Esophagus squamous epithelium (tissue), 5 donors: ENCODE results near the gene CD160. TPM values are rescaled to one million over a fixed set of nuclear protein-coding genes. Genes with fewer than 3 reads are reported as not detected.

ENCODE experiments used
- DNase-seq: peaks from one replicate; lab custom pipeline; 2025; lab: John Stamatoyannopoulos, UW
- H3K27ac ChIP-seq, 4 donors: fragments of 200-600 bp; sonication (generic); one replicate each; pipeline ENCODE4 v1.5.1; 2016 to 2019; ENCODE audit warnings: mild to moderate bottlenecking in 1 of 4
- H3K27me3 ChIP-seq, 4 donors: fragments of 200-600 bp; sonication (generic); 1 replicate in 3 of 4; 2 replicates in 1 of 4; pipeline versions ENCODE4 v1.5.1 to v1.6.0; 2017 to 2021; ENCODE audit warnings: antibody characterized with exemption in 1 of 4
- H3K36me3 ChIP-seq, 3 donors: fragments of 200-600 bp; sonication (generic); one replicate each; pipeline ENCODE4 v1.5.1; 2016 to 2019
- H3K4me1 ChIP-seq, 3 donors: fragments of 200-600 bp; sonication (generic); one replicate each; pipeline ENCODE4 v1.5.1; 2017 to 2019
- H3K4me3 ChIP-seq, 4 donors: fragments of 200-600 bp; sonication (generic); 1 replicate in 3 of 4; 2 replicates in 1 of 4; pipeline ENCODE4 v1.5.1; 2016 to 2019; ENCODE audit warnings: mild to moderate bottlenecking in 2 of 4, moderate library complexity in 1 of 4
- H3K9me3 ChIP-seq, 3 donors: fragments of 200-600 bp; sonication (generic); one replicate each; pipeline ENCODE4 v1.5.1; 2016 to 2019
- POLR2A ChIP-seq, 4 donors: fragments of 450-650 bp; IDR thresholded peaks; one replicate each; pipeline ENCODE4 v1.6.1; 2017; ENCODE audit warnings: antibody characterized with exemption in 4 of 4, mild to moderate bottlenecking in 4 of 4, moderate library complexity in 3 of 4
- WGBS, 2 donors: methylation state at CpG; one replicate each; pipeline ENCODE4 v1.1.5; 2018; 5-methylcytosine and 5-hydroxymethylcytosine counted together
- intact Hi-C: fragments of 100-400 bp; cut with DNase I; formaldehyde crosslinking; loops from one replicate; pipeline ENCODE4 v1.15.0; 2022
- total RNA-seq, 4 donors: library from RNA; depleted of rRNA; stranded (reverse); fragments of >200 nt; gene quantifications; one replicate each; pipeline ENCODE4 v1.1.0, GENCODE V29; 2016
- TF ChIP-seq, protein P1 (sequence below), 6 experiments: fragments of 450-650 bp in 4 of 6; fragments of 200-600 bp in 2 of 6; sonication (generic) in 2 of 6; IDR thresholded peaks; one replicate each; pipeline ENCODE4 v1.5.1; 2016 to 2019; ENCODE audit warnings: antibody characterized with exemption in 6 of 6, mild to moderate bottlenecking in 4 of 6, moderate library complexity in 4 of 6
- donor health status: DM: yes; HTN: yes; CAD: no.

CD160 gene
- total RNA-seq, 4 donors from 2014 or later: not detected

DNA sequence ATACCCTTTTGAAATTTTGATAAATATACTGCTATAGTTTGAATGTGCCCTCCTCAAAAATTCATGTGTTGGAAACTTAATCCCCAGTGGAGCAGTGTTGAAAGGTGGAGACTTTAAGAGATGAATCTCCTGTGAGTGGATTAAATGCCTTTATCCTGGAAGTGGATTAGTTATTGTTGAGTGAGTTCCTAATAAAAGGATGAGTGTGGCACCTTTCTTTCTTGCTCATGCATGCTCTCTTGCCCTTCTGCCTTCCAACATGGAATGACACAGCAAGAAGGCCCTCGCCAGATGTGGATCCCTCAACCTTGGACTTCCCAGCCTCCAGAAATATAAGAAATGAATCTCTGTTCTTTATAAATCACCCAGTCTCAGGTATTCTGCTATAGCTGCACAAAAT lies 51.8 kb downstream of the CD160 start:
- no peaks in the 10 kb centered on the region for H3K9me3 ChIP-seq
- no peak overlapping the region for H3K4me3 ChIP-seq
- no peaks in the 10 kb centered on the region for H3K27me3 ChIP-seq
- no peak for DNase-seq
- H3K27ac ChIP-seq: no peak overlapping the region
- intact Hi-C loops: no loop called here
- no peaks in the 10 kb centered on the region for H3K4me1 ChIP-seq
- whole genome bisulfite sequencing, 2 donors: 62 to 83% methylated on average over 1 of the region's 1 CpG
- TF ChIP-seq, protein P1, sequence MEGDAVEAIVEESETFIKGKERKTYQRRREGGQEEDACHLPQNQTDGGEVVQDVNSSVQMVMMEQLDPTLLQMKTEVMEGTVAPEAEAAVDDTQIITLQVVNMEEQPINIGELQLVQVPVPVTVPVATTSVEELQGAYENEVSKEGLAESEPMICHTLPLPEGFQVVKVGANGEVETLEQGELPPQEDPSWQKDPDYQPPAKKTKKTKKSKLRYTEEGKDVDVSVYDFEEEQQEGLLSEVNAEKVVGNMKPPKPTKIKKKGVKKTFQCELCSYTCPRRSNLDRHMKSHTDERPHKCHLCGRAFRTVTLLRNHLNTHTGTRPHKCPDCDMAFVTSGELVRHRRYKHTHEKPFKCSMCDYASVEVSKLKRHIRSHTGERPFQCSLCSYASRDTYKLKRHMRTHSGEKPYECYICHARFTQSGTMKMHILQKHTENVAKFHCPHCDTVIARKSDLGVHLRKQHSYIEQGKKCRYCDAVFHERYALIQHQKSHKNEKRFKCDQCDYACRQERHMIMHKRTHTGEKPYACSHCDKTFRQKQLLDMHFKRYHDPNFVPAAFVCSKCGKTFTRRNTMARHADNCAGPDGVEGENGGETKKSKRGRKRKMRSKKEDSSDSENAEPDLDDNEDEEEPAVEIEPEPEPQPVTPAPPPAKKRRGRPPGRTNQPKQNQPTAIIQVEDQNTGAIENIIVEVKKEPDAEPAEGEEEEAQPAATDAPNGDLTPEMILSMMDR (IDR thresholded peaks at IDR 0.05): no peak
- TF ChIP-seq POLR2A (IDR thresholded peaks at IDR 0.05): no peak
- peaks cover 4 to 78% (median 9%) of the 10 kb centered on the region in 3 donors for H3K36me3 ChIP-seq

DNA sequence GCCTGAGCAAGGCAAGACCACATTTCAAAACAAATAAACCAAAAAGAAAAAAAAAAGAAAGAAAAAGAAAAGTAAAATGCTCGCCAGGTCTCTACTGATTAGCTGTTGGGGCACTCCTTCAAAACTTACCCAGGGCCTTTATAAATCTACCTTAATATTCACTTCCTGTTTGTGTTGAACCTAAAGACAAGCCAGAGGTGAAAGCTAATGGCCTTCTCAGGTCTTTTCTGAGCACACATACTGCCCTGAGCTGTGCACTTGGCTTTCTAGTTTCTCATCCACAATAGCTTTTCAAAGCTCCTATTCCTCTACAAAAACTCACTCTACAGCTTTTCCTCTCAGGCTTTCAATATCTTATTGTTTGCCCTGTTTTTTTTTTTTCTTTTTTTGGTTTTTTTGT lies 54.1 kb downstream of the CD160 start:
- intact Hi-C loops: no loop called here
- Histone ChIP-seq H3K9me3 (no peaks in the 10 kb centered on the region), H3K27me3 (no peaks in the 10 kb centered on the region), H3K4me1 (no peaks in the 10 kb centered on the region), H3K27ac (no peak overlapping the region), H3K36me3 (peaks cover 0 to 59% (median 9%) of the 10 kb centered on the region in 3 donors), H3K4me3 (no peak overlapping the region)
- no peak for DNase-seq
- 84 to 88% methylated on average over 1 of the region's 1 CpG for WGBS, 2 donors
- TF ChIP-seq, protein P1 (IDR thresholded peaks at IDR 0.05): no peak
- TF ChIP-seq POLR2A (IDR thresholded peaks at IDR 0.05): no peak

DNA sequence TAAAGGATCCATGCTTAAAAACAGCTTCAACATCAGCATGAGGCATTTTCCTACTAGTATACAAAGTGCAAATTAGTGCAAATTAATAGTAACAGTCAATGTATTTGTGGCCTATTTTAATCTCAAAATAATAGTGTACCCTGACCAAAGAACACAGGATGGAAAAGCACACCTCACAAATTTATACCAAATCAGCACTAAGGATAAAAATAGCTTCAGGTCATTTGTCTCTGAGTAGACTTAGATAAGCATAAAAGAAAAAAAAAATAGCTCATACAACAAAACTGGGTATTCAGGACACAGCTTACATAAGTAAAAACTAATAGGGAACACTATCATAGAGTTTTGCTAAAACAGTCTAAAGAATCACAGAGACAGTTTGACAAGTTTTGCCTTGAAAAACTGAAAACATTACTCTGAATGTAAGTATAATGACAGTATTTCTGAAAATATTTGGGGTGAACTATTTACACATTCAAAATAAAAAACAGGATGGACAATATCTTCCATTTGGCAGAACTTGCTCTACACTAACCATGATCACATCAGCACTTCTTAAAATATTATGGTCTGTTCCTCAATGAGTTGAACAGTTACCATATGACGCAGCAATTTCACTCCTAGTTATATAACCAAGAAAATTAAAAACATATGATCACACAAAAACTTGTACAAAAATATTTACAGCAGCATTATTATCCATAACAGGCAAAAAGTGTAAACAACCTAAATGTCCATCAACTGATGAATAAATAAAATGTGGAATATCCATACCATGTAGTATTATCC lies 58.3 kb downstream of the CD160 start:
- 84 to 92% methylated on average over 1 of the region's 1 CpG for WGBS, 2 donors
- Histone ChIP-seq H3K4me3 (no peak overlapping the region), H3K36me3 (peaks cover 0 to 27% (median 0%) of the 10 kb centered on the region in 3 donors), H3K4me1 (peaks cover 0 to 13% (median 0%) of the 10 kb centered on the region in 3 donors), H3K27me3 (no peaks in the 10 kb centered on the region), H3K27ac (no peak overlapping the region), H3K9me3 (no peaks in the 10 kb centered on the region)
- no peak for DNase-seq
- intact Hi-C loops: no loop called here
- TF ChIP-seq, protein P1 (IDR thresholded peaks at IDR 0.05): no peak
- no peak for TF ChIP-seq POLR2A (IDR thresholded peaks at IDR 0.05)

DNA sequence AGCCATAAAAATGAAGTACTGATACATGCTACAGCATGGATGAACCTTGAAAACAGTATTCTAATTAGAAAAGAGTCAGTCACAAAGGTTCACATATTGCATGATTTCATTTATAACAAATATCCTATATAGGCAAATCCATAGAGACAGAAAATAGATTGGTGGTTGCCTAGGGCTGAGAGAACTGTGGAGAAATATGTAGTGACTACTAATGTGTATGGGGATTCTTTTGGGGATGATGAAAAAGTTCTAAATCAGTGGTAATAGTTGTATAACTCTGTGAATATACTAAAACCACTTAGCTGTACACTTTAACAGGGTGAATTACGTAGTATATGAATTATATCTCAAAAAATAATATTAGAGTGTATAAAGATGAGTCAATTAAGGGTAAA lies 58.8 kb downstream of the CD160 start:
- WGBS, 2 donors: 88 to 100% methylated on average over 1 of the region's 1 CpG
- Histone ChIP-seq H3K36me3 (peaks cover 0 to 21% (median 0%) of the 10 kb centered on the region in 3 donors), H3K27me3 (no peaks in the 10 kb centered on the region), H3K4me3 (no peak overlapping the region), H3K9me3 (no peaks in the 10 kb centered on the region), H3K27ac (no peak overlapping the region), H3K4me1 (peaks cover 0 to 17% (median 0%) of the 10 kb centered on the region in 3 donors)
- no peak for TF ChIP-seq POLR2A (IDR thresholded peaks at IDR 0.05)
- TF ChIP-seq, protein P1 (IDR thresholded peaks at IDR 0.05): no peak
- intact Hi-C loops: no loop called here
- DNase-seq: no peak
